SK-N-SH (cell line): ENCODE data around the gene OGFOD1.

Experiments
- CTCF ChIP-seq: fragments of 200-600 bp; sonication (generic); IDR thresholded peaks from 2 replicates; pipeline ENCODE4 v1.6.1; 2017; ENCODE audit warnings: antibody characterized with exemption, mild to moderate bottlenecking, moderate library complexity
- RFX5 ChIP-seq: IDR thresholded peaks from 2 replicates; pipeline ENCODE4 v1.6.1; 2012; ENCODE audit warnings: mild to moderate bottlenecking, improper control_type of control experiment, low read length

- TF ChIP-seq RFX5, result no peak
- TF ChIP-seq CTCF, result peak; percentile 79
Measured at GRCh38 chr16:56513972-56514371, 62.6 kb downstream of the OGFOD1 start.
